Stromal cell of bone marrow (primary cell): ENCODE data around the gene KHDC4.
"Not testable (repeated sequence)": the region's sequence is repeated elsewhere in the genome, so short reads cannot be mapped to it uniquely, and the experiment has no call there.

Experiments
- DNase-seq: peaks from one replicate; pipeline ENCODE4 v3.0.0-alpha.2; 2012; ENCODE audit warnings: low read depth

The KHDC4 gene

DNA sequence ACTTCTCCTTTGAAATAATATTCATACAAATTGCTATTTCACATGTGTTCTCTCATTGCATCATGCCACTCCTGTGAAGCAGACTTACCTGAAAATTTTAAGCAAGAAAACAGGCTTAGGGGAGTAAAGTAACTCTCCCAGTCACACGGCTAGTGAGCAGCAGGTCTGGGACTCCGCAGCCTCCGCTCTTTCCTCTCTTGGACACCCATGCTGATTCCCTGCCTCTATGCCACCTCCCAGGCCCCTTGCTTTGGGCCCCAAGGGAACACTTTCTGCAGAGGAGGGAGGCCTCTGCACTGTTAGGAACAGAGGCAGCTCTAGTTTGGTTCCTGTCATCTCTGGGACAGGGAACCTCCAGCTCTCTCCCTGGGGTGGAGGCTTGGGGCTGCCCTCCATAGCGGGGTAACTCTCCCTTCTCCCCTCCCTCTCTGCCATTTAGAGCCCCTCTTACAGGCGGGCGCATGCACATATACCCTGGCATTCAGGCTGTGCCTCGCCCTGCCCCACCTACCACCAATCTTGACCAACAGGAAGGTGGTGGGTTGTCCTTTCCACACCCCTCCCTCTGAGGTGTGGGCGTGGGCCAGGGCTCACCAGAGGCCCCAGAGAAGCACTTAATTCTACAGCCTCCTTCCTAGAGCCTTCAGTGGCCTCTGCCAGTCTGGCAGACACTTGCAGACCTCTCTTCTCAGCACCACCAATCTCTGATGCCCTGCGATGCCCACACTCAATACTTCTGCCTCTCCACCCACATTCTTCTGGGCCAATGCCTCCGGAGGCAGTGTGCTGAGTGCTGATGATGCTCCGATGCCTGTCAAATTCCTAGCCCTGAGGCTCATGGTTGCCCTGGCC lies 7.0 kb upstream of the KHDC4 start, which contains the start of gene RXFP4:
RXFP4 (plus strand) TSS at position 646 of the 852 bp plus-strand sequence; CDS start at position 718, 72 bp downstream.
- no peak for DNase-seq

DNA sequence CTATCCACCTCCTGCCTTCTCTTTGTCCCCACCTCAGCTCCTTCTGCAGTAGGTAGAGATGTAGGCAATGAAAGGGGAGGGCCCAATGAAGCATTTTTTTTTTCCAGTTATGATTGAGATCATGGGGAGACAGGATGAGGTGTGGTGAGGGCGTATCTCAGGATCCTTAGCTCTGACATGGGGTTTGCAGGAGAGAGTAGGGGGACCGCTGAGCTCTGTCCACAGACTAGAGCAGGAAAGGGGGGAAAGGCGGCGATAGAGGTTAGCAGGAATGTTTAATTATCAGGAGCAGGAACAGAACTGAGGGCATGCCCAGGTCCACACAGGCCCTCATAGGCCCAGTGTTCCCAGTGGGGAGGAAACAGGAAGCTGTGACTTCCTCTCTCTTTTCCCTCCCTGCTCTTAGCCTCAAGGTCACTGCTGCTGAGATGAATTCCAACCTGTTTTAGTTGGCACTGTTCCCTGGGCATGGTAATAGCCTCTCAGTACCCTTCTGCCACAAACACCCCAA lies 6.3 kb upstream of the KHDC4 start:
- no peak for DNase-seq

GRCh38 chr1:155938220-155938627 lies 4.0 kb upstream of the KHDC4 start:
- DNase-seq = peak; percentile 35

DNA sequence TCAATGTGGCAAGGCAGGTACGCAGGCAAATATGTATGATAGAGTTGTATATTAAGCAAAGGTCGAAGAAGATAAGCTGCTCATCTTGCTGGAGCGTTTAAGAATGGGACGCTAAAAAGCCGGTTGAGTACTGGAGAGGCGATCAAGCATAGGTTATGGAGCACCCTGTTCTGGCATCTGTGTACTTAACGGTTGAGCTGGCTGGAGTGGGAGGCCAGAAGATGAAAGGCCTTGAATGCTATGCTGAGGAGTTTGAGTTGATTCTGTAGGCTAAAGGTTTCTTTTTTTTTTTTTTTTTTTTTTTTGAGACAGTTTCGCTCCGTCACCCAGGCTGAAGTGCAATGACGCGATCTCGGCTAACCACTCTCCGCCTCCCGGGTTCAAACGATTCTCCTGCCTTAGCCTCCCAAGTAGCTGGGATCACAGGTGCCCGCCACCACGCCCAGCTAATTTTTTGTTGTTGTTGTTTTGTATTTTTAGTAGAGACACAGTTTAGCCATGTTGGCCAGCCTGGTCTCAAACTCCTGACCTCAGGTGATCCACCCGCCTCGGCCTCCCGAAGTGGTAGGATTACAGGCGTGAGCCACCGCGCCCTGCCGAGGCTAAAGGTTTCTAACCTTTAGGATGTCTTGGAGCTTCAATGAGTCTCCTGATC lies 850 bp upstream of the KHDC4 start:
- no peak for DNase-seq

DNA sequence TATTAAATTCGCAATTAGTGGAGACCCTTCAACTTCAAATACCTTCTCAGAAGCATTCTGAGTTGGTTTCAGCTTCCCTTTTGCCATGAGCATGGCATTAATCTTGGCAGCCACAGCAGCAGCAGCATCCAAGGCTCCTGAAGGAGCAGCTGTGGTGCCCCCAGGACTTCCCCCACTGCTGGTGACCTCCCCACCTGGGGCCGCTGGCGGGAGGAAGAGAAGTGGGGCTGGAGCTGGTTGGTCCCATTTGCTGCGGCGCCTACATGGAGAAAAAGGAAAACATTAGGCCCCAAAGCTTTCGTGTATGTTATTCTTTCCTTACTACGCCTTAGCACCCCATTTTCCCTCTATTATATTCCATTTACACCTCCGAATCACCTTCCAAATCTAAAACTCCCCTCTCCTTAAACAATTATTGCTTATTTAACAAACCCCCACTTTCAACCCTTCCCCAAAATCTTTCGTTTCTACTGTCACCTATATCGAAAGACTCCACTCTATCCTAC lies 569 bp downstream of the KHDC4 start:
- no peak for DNase-seq

DNA sequence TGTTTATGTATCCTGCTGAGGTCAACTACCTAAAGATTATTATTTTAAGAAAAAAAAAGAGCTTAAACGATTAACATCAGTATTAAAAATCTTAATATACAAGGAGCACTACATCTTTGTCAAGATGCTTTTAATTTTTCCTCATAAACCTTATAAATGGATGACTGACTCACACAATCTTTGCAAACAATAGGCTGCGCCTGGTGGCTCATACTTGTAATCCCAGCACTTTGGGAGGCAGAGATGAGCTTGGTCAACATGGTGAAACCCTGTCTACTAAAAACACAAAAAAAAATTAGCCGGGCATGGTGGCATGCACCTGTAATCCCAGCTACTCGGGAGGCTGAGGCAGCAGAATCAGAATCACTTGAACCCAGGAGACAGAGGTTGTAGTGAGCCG lies 1.7 kb downstream of the KHDC4 start:
- DNase-seq = no peak

- DNase-seq = no peak
Observed at GRCh38 chr1:155932081-155932480, 2.1 kb downstream of the KHDC4 start.

- DNase-seq = no peak
Observed at GRCh38 chr1:155931332-155932038, 2.7 kb downstream of the KHDC4 start.

DNA sequence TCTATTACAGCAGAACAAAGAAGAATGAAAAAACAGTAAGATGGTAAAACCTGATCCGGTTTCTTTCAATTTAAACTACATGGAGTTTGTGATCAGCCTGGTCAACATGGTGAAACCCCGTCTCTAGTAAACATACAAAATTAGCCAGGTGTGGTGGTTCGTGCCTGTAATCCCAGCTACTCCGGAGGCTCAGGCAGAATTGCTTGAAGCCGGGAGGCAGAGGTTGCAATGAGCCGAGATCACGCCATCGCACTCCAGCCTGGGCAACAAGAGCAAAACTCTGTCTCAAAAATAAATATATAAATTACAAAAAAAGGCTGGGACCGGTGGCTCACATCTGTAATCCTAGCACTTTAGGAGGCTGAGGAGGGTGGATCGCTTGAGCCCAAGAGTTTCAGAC lies 3.5 kb downstream of the KHDC4 start:
- DNase-seq = not testable (repeated sequence)

GRCh38 chr1:155929057-155929456 lies 5.2 kb downstream of the KHDC4 start:
- DNase-seq = no peak

DNA sequence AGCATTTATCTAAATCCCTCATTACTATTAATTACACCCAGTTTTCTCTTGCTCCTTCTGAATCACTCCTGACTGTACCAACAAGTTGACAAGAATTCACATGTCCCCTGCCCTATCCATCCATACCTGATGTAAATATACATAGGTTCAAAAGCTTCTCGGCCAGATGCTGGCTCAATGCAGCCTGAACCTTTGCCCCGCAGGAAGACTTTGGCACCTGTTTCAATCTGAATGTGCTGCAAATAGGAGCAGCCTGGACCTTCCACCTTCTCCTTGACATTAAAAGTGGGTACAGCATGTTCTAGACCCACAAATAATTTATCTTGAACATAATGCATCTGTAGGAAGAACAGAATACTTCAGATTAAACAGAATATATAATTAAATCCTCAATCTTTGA lies 8.7 kb downstream of the KHDC4 start:
- DNase-seq = no peak

- no peak for DNase-seq
Observed at GRCh38 chr1:155920717-155921116, 13.5 kb downstream of the KHDC4 start.

- no peak for DNase-seq
Observed at GRCh38 chr1:155919801-155920200, 14.4 kb downstream of the KHDC4 start.

- no peak for DNase-seq
Observed at GRCh38 chr1:155918660-155919059, 15.6 kb downstream of the KHDC4 start.

DNA sequence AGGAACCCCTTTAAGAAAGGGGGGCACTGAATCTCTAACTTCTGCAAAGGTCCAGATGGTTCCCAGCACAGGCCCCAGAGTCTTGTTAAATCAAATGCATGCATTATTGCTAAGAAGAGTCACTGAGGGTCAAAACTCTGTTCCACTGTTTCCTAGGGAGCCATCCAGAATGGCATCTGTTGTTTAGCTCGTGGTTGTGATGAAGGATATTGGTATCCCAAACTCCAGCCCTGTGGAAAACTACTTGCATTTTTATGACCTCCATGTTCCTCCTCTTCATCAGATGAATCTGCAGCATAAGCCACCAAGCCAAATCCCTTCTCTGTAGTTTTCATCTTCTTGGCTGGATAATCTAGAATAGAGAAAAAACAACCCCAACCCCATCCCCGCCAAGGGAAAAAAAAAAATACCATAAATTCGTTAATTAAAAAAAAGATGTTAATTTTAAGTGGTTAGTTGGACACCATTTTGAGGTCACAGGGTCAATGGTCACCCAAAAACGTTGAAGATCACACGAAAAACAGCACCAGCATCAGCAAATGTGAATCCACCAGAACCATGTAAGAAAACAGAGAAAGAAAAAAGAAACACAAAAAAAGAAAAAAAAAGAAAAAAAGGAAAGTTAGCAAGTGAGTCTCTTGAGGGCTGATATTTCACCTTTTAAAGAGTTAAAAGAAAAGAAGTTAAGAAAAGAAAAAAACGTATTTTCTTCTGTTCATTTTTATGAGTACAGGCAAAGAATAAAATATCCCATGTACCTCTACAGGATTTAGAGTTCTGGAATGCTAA lies 20.1 kb downstream of the KHDC4 start:
- DNase-seq = no peak

DNA sequence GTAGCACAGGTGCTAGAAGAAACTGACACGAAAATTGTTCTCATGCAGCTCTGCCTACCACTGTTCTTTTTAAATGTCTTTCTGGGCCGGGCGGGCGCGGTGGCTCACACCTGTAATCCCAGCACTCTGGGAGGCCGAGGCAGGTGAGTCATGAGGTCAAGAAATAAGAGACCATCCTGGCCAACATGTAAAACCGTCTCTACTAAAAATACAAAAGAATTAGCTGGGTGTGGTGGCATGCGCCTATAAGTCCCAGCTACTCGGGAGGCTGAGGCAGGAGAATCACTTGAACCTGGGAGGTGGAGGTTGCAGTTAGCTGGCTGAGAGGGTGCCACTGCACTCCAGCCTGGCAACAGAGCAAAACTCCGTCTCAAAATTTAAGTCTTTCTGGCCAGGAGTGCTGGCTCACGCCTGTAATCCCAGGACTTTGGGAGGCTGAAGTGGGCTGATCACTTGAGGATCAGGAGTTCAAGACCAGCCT lies 22.1 kb downstream of the KHDC4 start:
- no peak for DNase-seq

- DNase-seq = peak; percentile 62
Observed at GRCh38 chr1:155911156-155912055, 22.8 kb downstream of the KHDC4 start, which contains the start of gene RIT1. TSS of gene RIT1 (minus strand) at chr1:155911349. CDS start at chr1:155910761, 588 bp downstream.

- DNase-seq = no peak
Observed at GRCh38 chr1:155910621-155911121, 23.5 kb downstream of the KHDC4 start.

DNA sequence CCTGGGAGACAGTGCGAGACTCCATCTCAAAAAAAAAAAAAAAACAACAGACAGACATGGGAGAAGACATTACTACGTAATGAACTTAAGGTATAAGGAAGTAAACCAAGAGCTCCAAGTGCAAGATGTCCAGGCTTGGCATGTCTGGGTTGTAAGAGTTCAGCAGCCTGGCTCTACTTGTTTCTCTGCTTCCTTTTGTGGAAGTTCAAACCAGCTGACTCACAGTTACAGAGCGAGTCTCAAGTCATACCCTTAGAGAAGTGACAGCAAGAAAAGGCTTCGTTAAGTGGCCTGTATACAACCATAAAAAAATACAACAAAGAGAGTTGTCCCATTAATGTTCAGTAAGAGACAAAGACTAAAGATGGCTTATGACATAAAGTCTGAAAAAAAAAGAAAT lies 24.3 kb downstream of the KHDC4 start:
- no peak for DNase-seq

DNA sequence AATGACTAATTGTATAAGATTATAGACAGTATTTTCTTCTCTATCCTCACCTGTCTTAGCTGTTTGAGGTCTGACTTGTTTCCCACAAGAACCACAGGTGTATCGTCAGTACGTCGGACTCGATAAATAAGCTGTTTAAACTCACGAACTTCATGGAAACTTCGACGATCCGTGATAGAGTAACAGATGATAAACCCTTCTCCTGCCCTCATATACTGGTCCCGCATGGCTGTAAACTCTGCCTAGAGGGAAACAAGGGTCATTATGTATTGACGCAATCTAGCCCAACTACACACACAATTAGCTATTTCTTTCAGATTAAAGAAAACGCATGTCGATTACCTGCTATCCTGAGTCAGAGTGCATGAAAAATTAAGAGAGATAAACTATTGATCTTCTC lies 30.0 kb downstream of the KHDC4 start:
- DNase-seq = no peak
